ENCODE results near the gene LZIC.
"Not testable (repeated sequence)": the region's sequence is repeated elsewhere in the genome, so short reads cannot be mapped to it uniquely, and the experiment has no call there.

Gene LZIC

GRCh38 chr1:9917901-9918300, 25.3 kb downstream of the LZIC start:
- no peak overlapping the region for H3K4me2 ChIP-seq (ENCODE audit: low read length)
- no peaks in the 10 kb centered on the region for H3K9me2 ChIP-seq (ENCODE audit: low read depth, low read length)
- no peaks in the 10 kb centered on the region for H3K27me3 ChIP-seq (ENCODE audit: insufficient read depth, low read length)
- no peak overlapping the region for H3K4me3 ChIP-seq (ENCODE audit: low read depth, low read length, poor library complexity, severe bottlenecking)
- H2AFZ ChIP-seq (ENCODE audit: low read length) = no peak overlapping the region
- no peaks in the 10 kb centered on the region for H3K9me3 ChIP-seq (ENCODE audit: low read length)
- no peaks in the 10 kb centered on the region for H4K20me1 ChIP-seq (ENCODE audit: insufficient read depth, low read length)
- H3K27ac ChIP-seq (ENCODE audit: low read depth, low read length, poor library complexity, severe bottlenecking) = no peak overlapping the region
- H3K36me3 ChIP-seq (ENCODE audit: insufficient read depth, low read length) = no peaks in the 10 kb centered on the region
- no peak for TF ChIP-seq EZH2 (IDR thresholded peaks at IDR 0.05; ENCODE audit: borderline replicate concordance, low read length)
- no peak for TF ChIP-seq CTCF (IDR thresholded peaks at IDR 0.05; ENCODE audit: low read length)
- no peaks in the 10 kb centered on the region for H3K4me1 ChIP-seq (ENCODE audit: insufficient read depth, low read length, severe bottlenecking)
- H3F3A ChIP-seq (ENCODE audit: insufficient read depth, low read length) = no peaks in the 10 kb centered on the region
- H3K9ac ChIP-seq (ENCODE audit: low read length) = no peak overlapping the region
- H3K79me2 ChIP-seq (ENCODE audit: insufficient read depth, low read length) = no peaks in the 10 kb centered on the region

- H3K4me2 ChIP-seq (ENCODE audit: low read length); H3K4me1 ChIP-seq (ENCODE audit: insufficient read depth, low read length, severe bottlenecking); H3K9me2 ChIP-seq (ENCODE audit: low read depth, low read length); H3K27ac ChIP-seq (ENCODE audit: low read depth, low read length, poor library complexity, severe bottlenecking); H3K27me3 ChIP-seq (ENCODE audit: insufficient read depth, low read length); H3K9me3 ChIP-seq (ENCODE audit: low read length); H3K79me2 ChIP-seq (ENCODE audit: insufficient read depth, low read length); H3F3A ChIP-seq (ENCODE audit: insufficient read depth, low read length); H2AFZ ChIP-seq (ENCODE audit: low read length); H3K9ac ChIP-seq (ENCODE audit: low read length); H3K4me3 ChIP-seq (ENCODE audit: low read depth, low read length, poor library complexity, severe bottlenecking); H4K20me1 ChIP-seq (ENCODE audit: insufficient read depth, low read length); H3K36me3 ChIP-seq (ENCODE audit: insufficient read depth, low read length): not testable (repeated sequence)
These were observed 25.7 kb downstream of the LZIC start for GRCh38 chr1:9917495-9917894.

- no peak overlapping the region for H3K9ac ChIP-seq (ENCODE audit: low read length)
- no peak overlapping the region for H3K4me3 ChIP-seq (ENCODE audit: low read depth, low read length, poor library complexity, severe bottlenecking)
- TF ChIP-seq EZH2 (IDR thresholded peaks at IDR 0.05; ENCODE audit: borderline replicate concordance, low read length) = no peak
- TF ChIP-seq CTCF (IDR thresholded peaks at IDR 0.05; ENCODE audit: low read length) = no peak
- H3K4me1 ChIP-seq (ENCODE audit: insufficient read depth, low read length, severe bottlenecking) = peaks cover under 1% of the 10 kb centered on the region
- no peaks in the 10 kb centered on the region for H4K20me1 ChIP-seq (ENCODE audit: insufficient read depth, low read length)
- no peaks in the 10 kb centered on the region for H3K27me3 ChIP-seq (ENCODE audit: insufficient read depth, low read length)
- H3F3A ChIP-seq (ENCODE audit: insufficient read depth, low read length) = no peaks in the 10 kb centered on the region
- no peaks in the 10 kb centered on the region for H3K9me2 ChIP-seq (ENCODE audit: low read depth, low read length)
- H3K79me2 ChIP-seq (ENCODE audit: insufficient read depth, low read length) = no peaks in the 10 kb centered on the region
- H3K36me3 ChIP-seq (ENCODE audit: insufficient read depth, low read length) = no peaks in the 10 kb centered on the region
- no peak overlapping the region for H2AFZ ChIP-seq (ENCODE audit: low read length)
- H3K9me3 ChIP-seq (ENCODE audit: low read length) = no peaks in the 10 kb centered on the region
- no peak overlapping the region for H3K27ac ChIP-seq (ENCODE audit: low read depth, low read length, poor library complexity, severe bottlenecking)
- no peak overlapping the region for H3K4me2 ChIP-seq (ENCODE audit: low read length)
These were observed 26.7 kb downstream of the LZIC start for GRCh38 chr1:9916452-9916851.

GRCh38 chr1:9914610-9914937, 28.6 kb downstream of the LZIC start:
- H3K79me2 ChIP-seq (ENCODE audit: insufficient read depth, low read length) = no peaks in the 10 kb centered on the region
- H3K27ac ChIP-seq (ENCODE audit: low read depth, low read length, poor library complexity, severe bottlenecking) = no peak overlapping the region
- H3K4me1 ChIP-seq (ENCODE audit: insufficient read depth, low read length, severe bottlenecking) = peaks cover 9% of the 10 kb centered on the region
- H3K9ac ChIP-seq (ENCODE audit: low read length) = no peak overlapping the region
- no peaks in the 10 kb centered on the region for H3K36me3 ChIP-seq (ENCODE audit: insufficient read depth, low read length)
- H3K9me2 ChIP-seq (ENCODE audit: low read depth, low read length) = no peaks in the 10 kb centered on the region
- no peaks in the 10 kb centered on the region for H3K9me3 ChIP-seq (ENCODE audit: low read length)
- TF ChIP-seq EZH2 (IDR thresholded peaks at IDR 0.05; ENCODE audit: borderline replicate concordance, low read length) (no peak), CTCF (IDR thresholded peaks at IDR 0.05; ENCODE audit: low read length) (peak; percentile 37; the same call in 1 of the 2 replicates)
- no peak overlapping the region for H3K4me2 ChIP-seq (ENCODE audit: low read length)
- H3K4me3 ChIP-seq (ENCODE audit: low read depth, low read length, poor library complexity, severe bottlenecking) = no peak overlapping the region
- H3K27me3 ChIP-seq (ENCODE audit: insufficient read depth, low read length) = no peaks in the 10 kb centered on the region
- no peaks in the 10 kb centered on the region for H3F3A ChIP-seq (ENCODE audit: insufficient read depth, low read length)
- H4K20me1 ChIP-seq (ENCODE audit: insufficient read depth, low read length) = no peaks in the 10 kb centered on the region
- no peak overlapping the region for H2AFZ ChIP-seq (ENCODE audit: low read length)

All from OCI-LY1 (cell line).